Measurements from ENCODE around the gene SPTBN2. TPM values are rescaled to one million over a fixed set of nuclear protein-coding genes. Genes with fewer than 3 reads are reported as not detected.

SPTBN2 gene
- total RNA-seq, 1 experiment from 2014 or later: 11.4 TPM

- no peak for DNase-seq (ENCODE audit: low read depth)
These were observed 24.2 kb downstream of the SPTBN2 start for GRCh38 chr11:66704659-66705360.

- no peak for DNase-seq (ENCODE audit: low read depth)
These were observed 27.4 kb downstream of the SPTBN2 start for GRCh38 chr11:66701432-66702240.

GRCh38 chr11:66700742-66701141 is 28.3 kb downstream of the SPTBN2 start:
- no peak for DNase-seq (ENCODE audit: low read depth)

GRCh38 chr11:66700337-66700736 is 28.7 kb downstream of the SPTBN2 start:
- DNase-seq (ENCODE audit: low read depth): no peak

GRCh38 chr11:66698491-66698890 is 30.5 kb downstream of the SPTBN2 start:
- no peak for DNase-seq (ENCODE audit: low read depth)

GRCh38 chr11:66697988-66698387 is 31.0 kb downstream of the SPTBN2 start:
- DNase-seq (ENCODE audit: low read depth): no peak

- no peak for DNase-seq (ENCODE audit: low read depth)
These were observed 32.9 kb downstream of the SPTBN2 start for GRCh38 chr11:66696146-66696545.

GRCh38 chr11:66694732-66695207 is 34.2 kb downstream of the SPTBN2 start:
- DNase-seq (ENCODE audit: low read depth): peak; percentile 97

- peak; percentile 57 for DNase-seq (ENCODE audit: low read depth)
These were observed 35.0 kb downstream of the SPTBN2 start for GRCh38 chr11:66694056-66694410.

- DNase-seq (ENCODE audit: low read depth): no peak
These were observed 35.5 kb downstream of the SPTBN2 start for GRCh38 chr11:66693356-66694055.

- no peak for DNase-seq (ENCODE audit: low read depth)
These were observed 36.1 kb downstream of the SPTBN2 start for GRCh38 chr11:66692871-66693331.

GRCh38 chr11:66692446-66692845 is 36.6 kb downstream of the SPTBN2 start:
- DNase-seq (ENCODE audit: low read depth): no peak

GRCh38 chr11:66691311-66691980 is 37.6 kb downstream of the SPTBN2 start:
- no peak for DNase-seq (ENCODE audit: low read depth)

GRCh38 chr11:66689661-66690590 is 39.1 kb downstream of the SPTBN2 start:
- DNase-seq (ENCODE audit: low read depth): no peak

GRCh38 chr11:66688561-66689534 is 40.2 kb downstream of the SPTBN2 start:
- DNase-seq (ENCODE audit: low read depth): no peak

GRCh38 chr11:66687831-66688281 is 41.2 kb downstream of the SPTBN2 start:
- no peak for DNase-seq (ENCODE audit: low read depth)

GRCh38 chr11:66686801-66687750 is 41.9 kb downstream of the SPTBN2 start:
- DNase-seq (ENCODE audit: low read depth): no peak

- DNase-seq (ENCODE audit: low read depth): no peak
These were observed 42.8 kb downstream of the SPTBN2 start for GRCh38 chr11:66686100-66686785.

Data from M059J (cell line).